ENCODE measurements around the gene XRCC4. TPM values are rescaled to one million over a fixed set of nuclear protein-coding genes. Genes with fewer than 3 reads are reported as not detected.
"Not testable (repeated sequence)": the region's sequence is repeated elsewhere in the genome, so short reads cannot be mapped to it uniquely, and the experiment has no call there.

The XRCC4 gene
- total RNA-seq, 1 donor from 2014 or later: 12.9 TPM

DNA sequence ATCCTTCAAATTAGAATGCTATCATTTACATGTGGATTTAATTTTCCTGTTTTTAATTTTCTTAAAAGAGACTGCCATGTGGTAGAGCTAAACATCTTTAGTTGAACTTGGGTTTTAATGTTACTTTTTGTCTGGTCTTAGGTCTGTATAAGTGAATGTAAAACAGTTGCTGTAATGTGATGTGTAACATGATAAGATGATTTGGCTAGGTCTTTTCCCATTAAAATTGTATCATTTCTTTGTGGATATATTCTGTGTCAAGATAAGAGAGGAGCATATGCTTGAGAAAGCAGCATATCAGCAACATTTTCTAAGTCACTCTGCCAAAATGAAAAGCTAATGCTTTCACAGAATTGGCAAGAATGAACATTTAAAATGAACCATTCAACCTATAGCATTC lies 18.6 kb upstream of the XRCC4 start:
- DNase-seq (ENCODE audit: low spot score, unreplicated experiment): no peak
- H3K4me1 Mint-ChIP-seq (ENCODE audit: low read depth): peaks cover 9% of the 10 kb centered on the region
- no peak overlapping the region for H3K27ac Mint-ChIP-seq
- H3K36me3 Mint-ChIP-seq (ENCODE audit: insufficient read depth): peaks cover 19% of the 10 kb centered on the region
- H3K4me3 Mint-ChIP-seq (ENCODE audit: low read depth): no peak overlapping the region
- H3K27me3 Mint-ChIP-seq: no peaks in the 10 kb centered on the region
- H3K9me3 Mint-ChIP-seq (ENCODE audit: low read depth): no peaks in the 10 kb centered on the region
- TF ChIP-seq, protein P1, sequence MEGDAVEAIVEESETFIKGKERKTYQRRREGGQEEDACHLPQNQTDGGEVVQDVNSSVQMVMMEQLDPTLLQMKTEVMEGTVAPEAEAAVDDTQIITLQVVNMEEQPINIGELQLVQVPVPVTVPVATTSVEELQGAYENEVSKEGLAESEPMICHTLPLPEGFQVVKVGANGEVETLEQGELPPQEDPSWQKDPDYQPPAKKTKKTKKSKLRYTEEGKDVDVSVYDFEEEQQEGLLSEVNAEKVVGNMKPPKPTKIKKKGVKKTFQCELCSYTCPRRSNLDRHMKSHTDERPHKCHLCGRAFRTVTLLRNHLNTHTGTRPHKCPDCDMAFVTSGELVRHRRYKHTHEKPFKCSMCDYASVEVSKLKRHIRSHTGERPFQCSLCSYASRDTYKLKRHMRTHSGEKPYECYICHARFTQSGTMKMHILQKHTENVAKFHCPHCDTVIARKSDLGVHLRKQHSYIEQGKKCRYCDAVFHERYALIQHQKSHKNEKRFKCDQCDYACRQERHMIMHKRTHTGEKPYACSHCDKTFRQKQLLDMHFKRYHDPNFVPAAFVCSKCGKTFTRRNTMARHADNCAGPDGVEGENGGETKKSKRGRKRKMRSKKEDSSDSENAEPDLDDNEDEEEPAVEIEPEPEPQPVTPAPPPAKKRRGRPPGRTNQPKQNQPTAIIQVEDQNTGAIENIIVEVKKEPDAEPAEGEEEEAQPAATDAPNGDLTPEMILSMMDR (IDR thresholded peaks at IDR 0.05; ENCODE audit: unreplicated experiment): no peak

DNA sequence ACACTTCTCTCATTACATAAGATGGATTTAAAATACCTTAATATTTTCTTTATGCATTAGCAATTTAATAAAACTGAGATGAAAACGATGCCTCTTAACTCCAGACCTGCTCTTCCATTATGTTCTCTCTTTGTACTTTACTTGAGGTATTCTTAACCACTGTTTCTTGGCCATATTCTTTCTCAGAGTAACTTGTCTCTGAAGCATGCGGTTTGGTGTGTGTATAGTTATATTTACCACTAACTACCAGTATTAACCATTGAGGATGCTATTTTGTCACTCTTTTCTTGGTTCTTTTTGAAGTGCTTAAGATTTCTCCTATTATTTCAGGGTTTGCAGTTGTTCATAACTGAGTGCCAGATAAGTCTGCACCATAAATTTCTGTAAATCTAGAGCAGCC lies 18.0 kb upstream of the XRCC4 start:
- no peaks in the 10 kb centered on the region for H3K9me3 Mint-ChIP-seq (ENCODE audit: low read depth)
- DNase-seq (ENCODE audit: low spot score, unreplicated experiment): no peak
- H3K36me3 Mint-ChIP-seq (ENCODE audit: insufficient read depth): peaks cover 16% of the 10 kb centered on the region
- H3K4me3 Mint-ChIP-seq (ENCODE audit: low read depth): no peak overlapping the region
- H3K27ac Mint-ChIP-seq: no peak overlapping the region
- peaks cover 9% of the 10 kb centered on the region for H3K4me1 Mint-ChIP-seq (ENCODE audit: low read depth)
- TF ChIP-seq, protein P1 (IDR thresholded peaks at IDR 0.05; ENCODE audit: unreplicated experiment): no peak
- H3K27me3 Mint-ChIP-seq: no peaks in the 10 kb centered on the region

DNA sequence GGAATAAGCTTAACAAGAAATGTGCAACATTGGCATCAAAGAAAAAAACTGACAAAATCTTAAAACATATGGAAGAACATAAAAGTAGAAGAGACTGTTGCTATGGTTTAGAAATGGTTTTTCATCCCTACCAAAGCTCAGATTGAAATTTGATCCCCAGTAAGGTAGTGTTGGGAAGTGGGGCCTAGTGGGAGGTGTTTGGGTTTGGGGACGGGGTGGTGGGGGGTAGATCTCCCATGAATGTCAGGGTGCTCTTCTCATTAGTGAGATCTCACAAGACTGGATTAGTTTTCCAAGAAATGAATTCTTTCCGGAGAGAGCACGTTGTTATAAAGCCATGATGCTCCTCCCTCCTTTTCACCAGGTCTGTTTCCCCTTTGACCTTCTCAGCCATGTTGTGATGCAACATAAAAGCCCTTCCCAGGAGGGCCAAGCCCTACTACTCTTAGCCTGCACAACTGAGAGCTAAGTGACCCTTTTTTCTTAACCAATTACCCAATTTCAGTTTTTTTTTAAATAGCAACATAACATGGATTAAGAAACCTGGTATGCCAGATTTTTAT lies 10.7 kb upstream of the XRCC4 start:
- Mint-ChIP-seq H3K9me3 (ENCODE audit: low read depth) (no peaks in the 10 kb centered on the region), H3K27ac (no peak overlapping the region), H3K4me1 (ENCODE audit: low read depth) (peaks cover 25% of the 10 kb centered on the region), H3K36me3 (ENCODE audit: insufficient read depth) (peaks cover 5% of the 10 kb centered on the region), H3K4me3 (ENCODE audit: low read depth) (no peak overlapping the region), H3K27me3 (no peaks in the 10 kb centered on the region)
- DNase-seq (ENCODE audit: low spot score, unreplicated experiment): no peak
- TF ChIP-seq, protein P1 (IDR thresholded peaks at IDR 0.05; ENCODE audit: unreplicated experiment): no peak

DNA sequence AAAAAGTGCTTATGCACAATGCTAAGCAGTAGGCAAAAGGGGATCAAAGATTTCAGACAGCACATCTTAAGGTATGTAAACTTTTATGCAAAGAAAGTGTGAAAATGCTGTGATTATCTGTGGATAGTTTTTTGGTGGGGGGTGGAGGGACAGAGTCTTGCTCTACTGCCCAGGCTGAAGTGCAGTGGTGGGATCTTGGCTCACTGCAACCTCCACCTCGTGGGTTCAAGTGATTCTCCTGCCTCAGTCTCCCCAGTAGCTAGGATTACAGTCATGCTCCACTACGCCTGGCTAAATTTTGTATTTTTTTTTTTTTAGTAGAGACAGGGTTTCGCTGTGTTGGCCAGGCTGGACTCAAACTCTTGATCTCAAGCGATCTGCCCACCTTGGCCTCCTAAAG lies 10.0 kb upstream of the XRCC4 start:
- not testable (repeated sequence) for DNase-seq (ENCODE audit: low spot score, unreplicated experiment); H3K4me3 Mint-ChIP-seq (ENCODE audit: low read depth); H3K9me3 Mint-ChIP-seq (ENCODE audit: low read depth); H3K36me3 Mint-ChIP-seq (ENCODE audit: insufficient read depth); H3K27ac Mint-ChIP-seq; H3K27me3 Mint-ChIP-seq
- peaks cover 29% of the 10 kb centered on the region for H3K4me1 Mint-ChIP-seq (ENCODE audit: low read depth)

DNA sequence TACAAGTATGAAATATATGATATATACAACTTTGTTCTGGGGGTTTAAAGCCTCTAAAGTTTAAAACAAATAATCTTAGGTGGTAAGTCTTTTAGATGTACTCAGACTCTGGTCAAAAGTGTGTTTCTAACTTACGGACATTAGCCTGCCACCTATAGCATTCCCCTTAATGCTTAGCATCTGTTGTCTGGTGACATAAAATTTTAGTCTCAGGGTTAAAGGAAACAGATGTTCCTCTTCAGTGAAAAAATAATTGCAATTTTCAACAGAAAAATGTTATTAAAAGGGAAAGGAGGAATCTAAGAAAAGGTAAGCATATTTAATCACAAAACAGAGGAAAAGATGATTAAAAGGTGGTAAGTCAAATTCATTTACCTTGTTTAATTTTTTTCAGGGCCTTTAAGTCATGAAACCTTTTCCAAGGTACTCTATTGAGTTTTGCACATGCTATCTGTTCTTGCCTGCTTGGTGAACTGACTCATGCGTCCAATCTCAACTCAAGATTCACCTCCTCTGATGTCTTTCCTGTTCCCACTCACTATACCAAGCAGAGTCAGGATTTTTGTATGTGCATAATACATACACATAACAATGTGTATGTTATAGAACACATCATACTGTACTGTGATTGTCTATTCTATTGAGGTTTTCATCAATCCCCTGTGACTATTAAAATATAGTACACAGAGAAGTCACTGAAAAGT lies 8.1 kb upstream of the XRCC4 start:
- Mint-ChIP-seq H3K27me3 (no peaks in the 10 kb centered on the region), H3K36me3 (ENCODE audit: insufficient read depth) (peaks cover 16% of the 10 kb centered on the region), H3K27ac (no peak overlapping the region), H3K4me1 (ENCODE audit: low read depth) (peaks cover 34% of the 10 kb centered on the region), H3K9me3 (ENCODE audit: low read depth) (no peaks in the 10 kb centered on the region), H3K4me3 (ENCODE audit: low read depth) (no peak overlapping the region)
- no peak for DNase-seq (ENCODE audit: low spot score, unreplicated experiment)
- TF ChIP-seq, protein P1 (IDR thresholded peaks at IDR 0.05; ENCODE audit: unreplicated experiment): no peak

All from progenitor cell of endocrine pancreas (in vitro differentiated cells).